IgD-negative memory B cell (primary cell): Measurements from ENCODE around the gene IQCN. TPM values are rescaled to one million over a fixed set of nuclear protein-coding genes. Genes with fewer than 3 reads are reported as not detected.

Source experiments
- H3K27ac Mint-ChIP-seq, 3 donors: one replicate each; pipeline ENCODE4 v1.8.0; 2020 to 2022; ENCODE audit warnings: mild to moderate bottlenecking in 3 of 3, mixed read lengths in 3 of 3, moderate library complexity in 1 of 3
- H3K27me3 Mint-ChIP-seq: one replicate; pipeline ENCODE4 v1.8.0; 2021; ENCODE audit warnings: mixed read lengths
- H3K36me3 Mint-ChIP-seq: one replicate; pipeline ENCODE4 v1.8.0; 2020; ENCODE audit warnings: mild to moderate bottlenecking, mixed read lengths
- H3K4me1 Mint-ChIP-seq, 3 donors: one replicate each; pipeline ENCODE4 v1.8.0; 2020 to 2022; ENCODE audit warnings: mixed read lengths in 3 of 3, mild to moderate bottlenecking in 1 of 3
- H3K4me3 Mint-ChIP-seq, 4 donors: one replicate each; pipeline ENCODE4 v1.8.0; 2020 to 2022; ENCODE audit warnings: mild to moderate bottlenecking in 4 of 4, mixed read lengths in 4 of 4, moderate library complexity in 3 of 4
- H3K9me3 Mint-ChIP-seq, 3 donors: one replicate each; pipeline ENCODE4 v1.8.0; 2020 to 2021; ENCODE audit warnings: mixed read lengths in 3 of 3, mild to moderate bottlenecking in 1 of 3
- polyA plus RNA-seq: library from polyadenylated mRNA; unstranded; fragments of 300-500 nt; fragmentation: Illumina TruSeq; gene quantifications from one replicate; pipeline ENCODE4 v1.2.3, GENCODE V29; 2021

IQCN gene
- polyA plus RNA-seq, 1 donor from 2014 or later = 1.4 TPM

- Mint-ChIP-seq H3K27ac (peak overlapping the region in 1 of 3 donors; percentile 92), H3K4me3 (peak overlapping the region in 1 of 4 donors; percentile 61), H3K9me3 (peaks cover 0 to 4% (median 2%) of the 10 kb centered on the region in 3 donors), H3K4me1 (peaks cover 19 to 32% (median 26%) of the 10 kb centered on the region in 3 donors), H3K36me3 (peaks cover 1% of the 10 kb centered on the region), H3K27me3 (no peaks in the 10 kb centered on the region)
Observed at GRCh38 chr19:18286973-18287635, 12.9 kb upstream of the IQCN start.

GRCh38 chr19:18284712-18285360 lies 10.6 kb upstream of the IQCN start:
- Mint-ChIP-seq H3K36me3 (peaks cover 2% of the 10 kb centered on the region), H3K4me1 (peaks cover 13 to 22% (median 18%) of the 10 kb centered on the region in 3 donors), H3K4me3 (peak overlapping the region in 3 of 4 donors; percentile 50 to 85 (median 56)), H3K27ac (peak overlapping the region; percentile 89 to 93 (median 92)), H3K9me3 (peaks cover 0 to 2% (median 0%) of the 10 kb centered on the region in 3 donors), H3K27me3 (no peaks in the 10 kb centered on the region)

DNA sequence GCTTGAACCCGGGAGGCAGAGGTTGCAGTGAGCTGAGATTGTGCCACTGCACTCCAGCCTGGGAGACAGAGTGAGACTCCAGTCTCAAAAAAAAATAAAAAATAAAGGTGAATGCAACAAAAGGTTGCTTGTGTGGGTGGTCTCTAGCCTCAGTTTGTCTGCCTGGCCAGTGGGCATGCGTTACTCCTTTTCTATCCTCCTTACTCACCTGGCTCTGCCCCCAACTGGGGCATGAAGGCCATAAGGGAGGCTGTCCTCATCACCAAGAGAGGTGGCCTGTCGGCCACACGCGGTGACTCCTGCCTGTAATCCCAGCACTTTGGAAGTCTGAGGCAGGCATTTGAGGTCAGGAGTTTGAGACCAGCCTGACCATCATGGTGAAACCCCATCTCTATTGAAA lies 9.1 kb upstream of the IQCN start:
- peak overlapping the region in 2 of 3 donors; percentile 100 for H3K27ac Mint-ChIP-seq
- no peaks in the 10 kb centered on the region for H3K27me3 Mint-ChIP-seq
- peaks cover 0 to 2% (median 0%) of the 10 kb centered on the region in 3 donors for H3K9me3 Mint-ChIP-seq
- peaks cover 7% of the 10 kb centered on the region for H3K36me3 Mint-ChIP-seq
- peaks cover 21 to 27% (median 23%) of the 10 kb centered on the region in 3 donors for H3K4me1 Mint-ChIP-seq
- peak overlapping the region in 2 of 4 donors; percentile 45 to 99 for H3K4me3 Mint-ChIP-seq

GRCh38 chr19:18282788-18283141 lies 8.5 kb upstream of the IQCN start:
- H3K4me1 Mint-ChIP-seq = peaks cover 21 to 32% (median 23%) of the 10 kb centered on the region in 3 donors
- H3K27me3 Mint-ChIP-seq = no peaks in the 10 kb centered on the region
- H3K9me3 Mint-ChIP-seq = peaks cover 0 to 2% (median 0%) of the 10 kb centered on the region in 3 donors
- peak overlapping the region; percentile 85 to 99 (median 95) for H3K4me3 Mint-ChIP-seq
- H3K27ac Mint-ChIP-seq = peak overlapping the region; percentile 97 to 100 (median 100)
- peaks cover 7% of the 10 kb centered on the region for H3K36me3 Mint-ChIP-seq

DNA sequence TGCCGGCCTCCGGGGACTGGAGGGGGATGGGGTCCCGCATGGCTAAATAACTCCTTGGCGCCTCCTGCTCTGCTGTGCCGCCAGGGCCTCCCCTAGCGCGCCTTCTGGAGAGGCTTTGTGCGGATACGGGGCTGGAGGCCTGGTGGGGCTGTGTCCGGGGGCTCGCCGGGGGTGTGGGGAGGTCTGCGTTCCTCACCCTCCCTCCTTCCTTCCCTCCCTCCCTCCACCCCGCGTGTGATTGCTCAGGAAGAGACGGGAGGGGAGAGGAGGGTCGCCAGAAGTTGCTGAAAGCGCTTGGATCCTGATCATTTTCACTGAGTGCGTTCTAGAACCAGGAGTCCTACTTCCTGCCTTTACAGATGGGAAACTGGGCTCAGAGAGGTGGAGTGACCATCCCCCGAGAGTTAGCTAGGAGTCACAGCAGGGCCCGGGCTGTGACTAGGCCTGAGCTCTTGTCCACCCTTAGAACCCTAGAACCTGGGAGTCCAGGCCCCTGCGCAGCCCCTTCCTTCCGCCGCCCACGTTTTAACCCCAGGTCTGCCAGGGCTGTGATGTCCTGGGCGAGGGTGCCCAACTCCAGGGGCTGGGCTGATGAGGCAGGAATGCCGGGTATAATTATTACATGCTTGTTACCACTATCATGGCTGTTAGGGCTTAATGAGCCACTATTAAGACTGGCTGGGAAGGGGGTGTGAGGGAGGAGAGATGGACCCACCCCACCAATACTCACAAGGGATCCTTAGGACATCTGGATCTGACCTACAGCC lies 8.0 kb upstream of the IQCN start:
- Mint-ChIP-seq H3K4me3 (peak overlapping the region; percentile 85 to 99 (median 95)), H3K9me3 (peaks cover 0 to 2% (median 0%) of the 10 kb centered on the region in 3 donors), H3K4me1 (peaks cover 23 to 32% (median 24%) of the 10 kb centered on the region in 3 donors), H3K27ac (peak overlapping the region; percentile 97 to 100 (median 100)), H3K27me3 (no peaks in the 10 kb centered on the region), H3K36me3 (peaks cover 7% of the 10 kb centered on the region)

GRCh38 chr19:18281082-18282020 lies 7.1 kb upstream of the IQCN start, which contains the start of gene JUND:
TSS of gene JUND (minus strand) at chr19:18281622. CDS start at chr19:18281484, 138 bp downstream.
- Mint-ChIP-seq H3K4me3 (peak within 1 kb of the TSS; percentile 96 to 99 (median 98)), H3K4me1 (peaks cover 19 to 32% (median 20%) of the 10 kb centered on the region in 3 donors), H3K27ac (peak within 1 kb of the TSS; percentile 98 to 100 (median 100)), H3K9me3 (peaks cover 0 to 2% (median 0%) of the 10 kb centered on the region in 3 donors), H3K36me3 (peaks cover 7% of the 10 kb centered on the region), H3K27me3 (no peaks in the 10 kb centered on the region)

DNA sequence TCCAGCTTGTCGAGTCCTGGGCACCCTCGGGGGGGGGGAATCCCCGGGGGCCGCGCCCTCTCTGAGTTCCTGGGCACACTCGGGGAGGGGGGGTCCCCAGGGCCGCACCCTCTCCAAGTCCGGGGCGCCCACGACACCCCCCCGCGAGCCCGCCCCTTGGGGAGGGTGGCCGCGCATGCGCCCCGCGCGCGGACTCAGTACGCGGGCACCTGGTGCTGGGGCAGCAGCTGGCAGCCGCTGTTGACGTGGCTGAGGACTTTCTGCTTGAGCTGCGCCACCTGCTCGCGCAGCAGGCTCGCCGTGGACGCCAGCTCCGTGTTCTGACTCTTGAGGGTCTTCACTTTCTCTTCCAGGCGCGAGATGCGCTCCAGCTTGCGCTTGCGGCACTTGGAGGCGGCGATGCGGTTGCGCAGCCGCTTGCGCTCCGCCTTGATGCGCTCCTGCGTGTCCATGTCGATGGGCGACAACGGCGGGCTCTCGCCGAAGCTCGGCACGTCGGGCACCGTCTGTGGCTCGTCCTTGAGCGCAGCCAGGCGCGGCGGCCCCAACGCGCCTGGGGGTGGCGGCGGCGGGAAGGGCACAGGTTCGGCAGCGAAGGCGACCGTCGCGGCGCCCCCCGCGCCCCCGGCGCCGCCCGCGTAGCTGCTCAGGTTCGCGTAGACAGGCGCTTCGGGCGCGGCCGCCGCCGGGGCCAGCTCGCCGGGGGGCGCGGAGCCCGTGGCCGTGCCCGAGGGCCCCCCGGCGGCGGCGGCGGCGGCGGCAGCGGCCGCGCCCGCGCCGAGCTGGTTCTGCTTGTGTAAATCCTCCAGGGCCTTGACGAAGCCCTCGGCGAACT lies 6.2 kb upstream of the IQCN start:
- peaks cover 19 to 31% (median 24%) of the 10 kb centered on the region in 3 donors for H3K4me1 Mint-ChIP-seq
- H3K27ac Mint-ChIP-seq = peak overlapping the region; percentile 98 to 100 (median 100)
- H3K9me3 Mint-ChIP-seq = peaks cover 0 to 2% (median 0%) of the 10 kb centered on the region in 3 donors
- H3K36me3 Mint-ChIP-seq = peaks cover 6% of the 10 kb centered on the region
- H3K4me3 Mint-ChIP-seq = peak overlapping the region; percentile 96 to 99 (median 98)
- no peaks in the 10 kb centered on the region for H3K27me3 Mint-ChIP-seq

- no peaks in the 10 kb centered on the region for H3K27me3 Mint-ChIP-seq
- H3K4me3 Mint-ChIP-seq = peak overlapping the region; percentile 96 to 99 (median 98)
- peaks cover 0 to 2% (median 0%) of the 10 kb centered on the region in 3 donors for H3K9me3 Mint-ChIP-seq
- H3K36me3 Mint-ChIP-seq = peaks cover 6% of the 10 kb centered on the region
- H3K4me1 Mint-ChIP-seq = peaks cover 19 to 25% (median 22%) of the 10 kb centered on the region in 3 donors
- peak overlapping the region; percentile 98 to 100 (median 100) for H3K27ac Mint-ChIP-seq
Observed at GRCh38 chr19:18279516-18280246, 5.4 kb upstream of the IQCN start.

DNA sequence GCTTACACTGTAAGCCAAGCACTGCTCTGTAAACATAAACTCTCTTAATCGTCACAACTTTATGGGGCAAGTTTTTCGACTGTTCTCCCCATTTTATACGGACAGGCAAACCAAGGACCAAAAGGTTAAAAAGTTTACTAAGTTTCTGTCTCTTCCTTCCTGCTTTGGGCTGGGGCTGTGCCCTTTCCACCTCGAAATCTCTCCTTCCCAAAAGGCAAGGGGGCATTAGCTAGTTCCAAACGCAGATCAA lies 4.9 kb upstream of the IQCN start:
- no peaks in the 10 kb centered on the region for H3K27me3 Mint-ChIP-seq
- H3K36me3 Mint-ChIP-seq = peaks cover 6% of the 10 kb centered on the region
- H3K9me3 Mint-ChIP-seq = peaks cover 0 to 2% (median 0%) of the 10 kb centered on the region in 3 donors
- peak overlapping the region; percentile 96 to 99 (median 98) for H3K4me3 Mint-ChIP-seq
- H3K4me1 Mint-ChIP-seq = peaks cover 21 to 27% (median 22%) of the 10 kb centered on the region in 3 donors
- peak overlapping the region; percentile 98 to 100 (median 100) for H3K27ac Mint-ChIP-seq

GRCh38 chr19:18278521-18279265 lies 4.4 kb upstream of the IQCN start:
- Mint-ChIP-seq H3K27ac (peak overlapping the region; percentile 98 to 100 (median 100)), H3K36me3 (peaks cover 6% of the 10 kb centered on the region), H3K4me1 (peaks cover 21 to 27% (median 22%) of the 10 kb centered on the region in 3 donors), H3K9me3 (peaks cover 0 to 2% (median 0%) of the 10 kb centered on the region in 3 donors), H3K27me3 (no peaks in the 10 kb centered on the region), H3K4me3 (peak overlapping the region; percentile 96 to 99 (median 98))

DNA sequence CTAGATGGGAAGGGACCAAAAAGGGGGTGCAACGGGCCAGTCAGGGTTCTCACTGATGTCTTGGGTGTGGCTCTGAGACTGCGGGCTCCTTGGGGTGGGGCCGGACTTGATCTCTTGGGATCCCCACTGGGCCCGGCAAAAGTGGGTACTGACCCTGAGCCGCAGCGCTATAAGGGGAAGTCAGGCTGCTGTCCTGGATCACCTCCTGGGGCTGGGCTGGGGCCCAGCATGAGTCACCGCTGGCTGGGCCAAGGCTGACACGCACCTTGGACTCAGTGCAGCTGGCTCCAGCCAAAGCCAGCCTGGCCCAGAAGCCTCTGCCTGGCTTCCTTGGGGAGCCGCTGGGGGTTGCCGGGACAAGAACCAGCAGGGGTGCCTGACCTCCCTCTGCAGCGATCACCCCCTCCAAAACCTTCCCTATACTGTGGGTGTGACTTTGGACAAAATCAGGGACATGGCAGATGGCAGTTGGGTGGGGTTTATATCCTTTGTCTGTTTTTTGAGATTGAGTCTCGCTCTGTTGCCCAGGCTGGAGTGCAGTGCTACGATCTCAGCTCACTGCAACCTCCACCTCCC lies 617 bp upstream of the IQCN start:
- Mint-ChIP-seq H3K27ac (peak overlapping the region; percentile 86 to 100 (median 95)), H3K27me3 (no peaks in the 10 kb centered on the region), H3K9me3 (no peaks in the 10 kb centered on the region), H3K36me3 (peaks cover 6% of the 10 kb centered on the region), H3K4me3 (peak overlapping the region in 3 of 4 donors; percentile 16 to 99 (median 47)), H3K4me1 (peaks cover 15 to 30% (median 21%) of the 10 kb centered on the region in 3 donors)
